Measurements from ENCODE around the gene INS. TPM values are rescaled to one million over a fixed set of nuclear protein-coding genes. Genes with fewer than 3 reads are reported as not detected.

INS gene
- total and polyA plus RNA-seq, 2 of the 4 experiments (the other 2 are of a cell fraction) = not detected

DNA sequence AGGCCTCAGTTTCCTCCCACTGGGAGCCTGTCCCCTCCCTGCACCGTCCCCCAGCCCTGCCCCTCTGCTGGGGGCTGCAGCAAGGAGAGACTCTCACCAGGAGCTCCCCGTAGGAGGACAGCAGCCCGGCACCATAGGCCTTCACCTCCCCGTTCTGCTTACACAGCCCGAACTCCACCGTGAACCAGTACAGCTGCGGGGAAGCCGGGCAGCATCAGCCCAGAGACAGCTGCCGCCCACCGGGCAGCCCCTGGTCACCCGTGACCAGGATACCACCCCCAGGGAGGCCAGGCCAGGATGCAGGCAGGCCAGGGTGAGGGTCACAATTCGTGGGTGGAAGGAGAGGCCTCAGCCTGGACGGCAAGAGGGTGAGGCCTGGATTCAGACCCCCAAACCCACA is 4.6 kb upstream of the INS start:
- ATAC-seq (ENCODE audit: low read depth) (no peak), DNase-seq (no peak)
- no peaks in the 10 kb centered on the region for H3K9me1 ChIP-seq (ENCODE audit: insufficient read depth, low read length)
- dilution Hi-C loops (cut with HindIII; ENCODE audit: low sequenced_read_pairs, unreplicated experiment) (no loop called here), intact Hi-C loops (cut with micrococcal nuclease) (no loop called here), in situ Hi-C loops (cut with MboI; ENCODE audit: low sequenced_read_pairs) (no loop called here)
- TF ChIP-seq FOS (IDR thresholded peaks at IDR 0.05; ENCODE audit: low read depth, low read length) = no peak
- TF ChIP-seq MAFK (IDR thresholded peaks at IDR 0.05; ENCODE audit: low read depth, low read length) = no peak
- TF ChIP-seq SMC3 (IDR thresholded peaks at IDR 0.05; ENCODE audit: low read depth, low read length) = no peak
- no peak for TF ChIP-seq CHD1 (IDR thresholded peaks at IDR 0.05; ENCODE audit: low read depth, low read length)
- TF ChIP-seq MXI1 (IDR thresholded peaks at IDR 0.05; ENCODE audit: borderline replicate concordance, low read depth, low read length) = no peak
- TF ChIP-seq, protein P1, sequence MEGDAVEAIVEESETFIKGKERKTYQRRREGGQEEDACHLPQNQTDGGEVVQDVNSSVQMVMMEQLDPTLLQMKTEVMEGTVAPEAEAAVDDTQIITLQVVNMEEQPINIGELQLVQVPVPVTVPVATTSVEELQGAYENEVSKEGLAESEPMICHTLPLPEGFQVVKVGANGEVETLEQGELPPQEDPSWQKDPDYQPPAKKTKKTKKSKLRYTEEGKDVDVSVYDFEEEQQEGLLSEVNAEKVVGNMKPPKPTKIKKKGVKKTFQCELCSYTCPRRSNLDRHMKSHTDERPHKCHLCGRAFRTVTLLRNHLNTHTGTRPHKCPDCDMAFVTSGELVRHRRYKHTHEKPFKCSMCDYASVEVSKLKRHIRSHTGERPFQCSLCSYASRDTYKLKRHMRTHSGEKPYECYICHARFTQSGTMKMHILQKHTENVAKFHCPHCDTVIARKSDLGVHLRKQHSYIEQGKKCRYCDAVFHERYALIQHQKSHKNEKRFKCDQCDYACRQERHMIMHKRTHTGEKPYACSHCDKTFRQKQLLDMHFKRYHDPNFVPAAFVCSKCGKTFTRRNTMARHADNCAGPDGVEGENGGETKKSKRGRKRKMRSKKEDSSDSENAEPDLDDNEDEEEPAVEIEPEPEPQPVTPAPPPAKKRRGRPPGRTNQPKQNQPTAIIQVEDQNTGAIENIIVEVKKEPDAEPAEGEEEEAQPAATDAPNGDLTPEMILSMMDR (conservative IDR thresholded peaks at IDR 0.05; ENCODE audit: low read depth, low read length) = no peak
- no peak for TF ChIP-seq RFX5 (IDR thresholded peaks at IDR 0.05; ENCODE audit: low read depth, low read length)
- no peak for TF ChIP-seq MAZ (IDR thresholded peaks at IDR 0.05; ENCODE audit: borderline replicate concordance, low read depth, low read length)
- TF ChIP-seq BHLHE40 (IDR thresholded peaks at IDR 0.05; ENCODE audit: low read depth, low read length) = no peak
- TF ChIP-seq, protein P2, sequence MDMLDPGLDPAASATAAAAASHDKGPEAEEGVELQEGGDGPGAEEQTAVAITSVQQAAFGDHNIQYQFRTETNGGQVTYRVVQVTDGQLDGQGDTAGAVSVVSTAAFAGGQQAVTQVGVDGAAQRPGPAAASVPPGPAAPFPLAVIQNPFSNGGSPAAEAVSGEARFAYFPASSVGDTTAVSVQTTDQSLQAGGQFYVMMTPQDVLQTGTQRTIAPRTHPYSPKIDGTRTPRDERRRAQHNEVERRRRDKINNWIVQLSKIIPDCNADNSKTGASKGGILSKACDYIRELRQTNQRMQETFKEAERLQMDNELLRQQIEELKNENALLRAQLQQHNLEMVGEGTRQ (IDR thresholded peaks at IDR 0.05; ENCODE audit: low read depth, low read length) = no peak
- TF ChIP-seq, protein P3, sequence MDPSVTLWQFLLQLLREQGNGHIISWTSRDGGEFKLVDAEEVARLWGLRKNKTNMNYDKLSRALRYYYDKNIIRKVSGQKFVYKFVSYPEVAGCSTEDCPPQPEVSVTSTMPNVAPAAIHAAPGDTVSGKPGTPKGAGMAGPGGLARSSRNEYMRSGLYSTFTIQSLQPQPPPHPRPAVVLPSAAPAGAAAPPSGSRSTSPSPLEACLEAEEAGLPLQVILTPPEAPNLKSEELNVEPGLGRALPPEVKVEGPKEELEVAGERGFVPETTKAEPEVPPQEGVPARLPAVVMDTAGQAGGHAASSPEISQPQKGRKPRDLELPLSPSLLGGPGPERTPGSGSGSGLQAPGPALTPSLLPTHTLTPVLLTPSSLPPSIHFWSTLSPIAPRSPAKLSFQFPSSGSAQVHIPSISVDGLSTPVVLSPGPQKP (IDR thresholded peaks at IDR 0.05; ENCODE audit: borderline replicate concordance, low read depth, low read length) = no peak
- no peak overlapping the region for H3K27ac ChIP-seq (ENCODE audit: insufficient read depth, low read length)
- no peak overlapping the region for H2BK5ac ChIP-seq (ENCODE audit: low read depth, low read length, poor library complexity, severe bottlenecking)
- H3K9ac ChIP-seq (ENCODE audit: low read depth, low read length) = no peak overlapping the region
- H3K79me1 ChIP-seq (ENCODE audit: low read depth in 1 of 2, low read length in 2 of 2) = no peaks in the 10 kb centered on the region
- H3K23ac ChIP-seq (ENCODE audit: low read depth, low read length) = no peak overlapping the region
- no peaks in the 10 kb centered on the region for H3K4me1 ChIP-seq (ENCODE audit: control insufficient read depth, insufficient read depth, low read length)
- H3K36me3 ChIP-seq (ENCODE audit: control insufficient read depth, insufficient read depth, low read length) = no peaks in the 10 kb centered on the region
- H3K4me3 ChIP-seq (ENCODE audit: insufficient read depth, low read depth, low read length) = no peak overlapping the region
- WGBS, 2 experiments (ENCODE audit: extremely low coverage in 2 of 2, insufficient read length in 1 of 2) = no CpG with 5 or more reads among the region's 13 CpGs
- no peaks in the 10 kb centered on the region for H3K9me3 ChIP-seq (ENCODE audit: control insufficient read depth, insufficient read depth, low read length)
- H3K14ac ChIP-seq (replicated peaks; ENCODE audit: low read depth, low read length) = no peak overlapping the region
- H3K27me3 ChIP-seq (ENCODE audit: control insufficient read depth, insufficient read depth, low read length) = peaks cover 16% of the 10 kb centered on the region; the same call in 1 of the 2 replicates
- no peak overlapping the region for H2BK15ac ChIP-seq (ENCODE audit: low read depth, low read length)
- H2AK9ac ChIP-seq (replicated peaks; ENCODE audit: low read depth, low read length, poor library complexity) = no peak overlapping the region
- no peak overlapping the region for H4K8ac ChIP-seq (ENCODE audit: low read depth in 2 of 2, low read length in 2 of 2)
- no peak overlapping the region for H4K91ac ChIP-seq (ENCODE audit: insufficient read depth, low read depth, low read length)
- no peak overlapping the region for H3K56ac ChIP-seq (ENCODE audit: extremely low read depth, insufficient read depth, low read length)
- H4K20me1 ChIP-seq (ENCODE audit: insufficient read depth, low read length) = no peaks in the 10 kb centered on the region; the same call in 1 of the 2 replicates
- no peak overlapping the region for H2BK20ac ChIP-seq (ENCODE audit: low read depth, low read length)
- no peak overlapping the region for H3K4me2 ChIP-seq (ENCODE audit: low read depth, low read length)
- no peak overlapping the region for H2AFZ ChIP-seq (replicated peaks; ENCODE audit: low read length, poor library complexity)
- no peak overlapping the region for H2BK120ac ChIP-seq (ENCODE audit: low read depth, low read length)
- no peak overlapping the region for H3K18ac ChIP-seq (ENCODE audit: low read depth, low read length)
- ChIA-PET CTCF (no interaction called here), POLR2A (ENCODE audit: unreplicated experiment) (no interaction called here)
- H4K5ac ChIP-seq (ENCODE audit: low read depth, low read length) = no peak overlapping the region
- no peak overlapping the region for H2AK5ac ChIP-seq (ENCODE audit: low read depth, low read length)
- H3K4ac ChIP-seq (ENCODE audit: low read depth, low read length) = no peak overlapping the region
- no TSS peak for BruUV-seq (replicated peaks)

All from IMR-90 (cell line).